ENCODE measurements around the gene HBG1. TPM values are rescaled to one million over a fixed set of nuclear protein-coding genes. Genes with fewer than 3 reads are reported as not detected.
A peak's percentile ranks its signal among the peaks of the same experiment; 100 is the strongest.
"Not testable (repeated sequence)": the region's sequence is repeated elsewhere in the genome, so short reads cannot be mapped to it uniquely, and the experiment has no call there.

HBG1 gene
- polyA plus RNA-seq (2011; rRNA removed) (not detected in 2 replicates), polyA minus RNA-seq (2011; rRNA and poly(A)+ RNA removed) (0.93 and 5.0 TPM in 2 replicates)

DNA sequence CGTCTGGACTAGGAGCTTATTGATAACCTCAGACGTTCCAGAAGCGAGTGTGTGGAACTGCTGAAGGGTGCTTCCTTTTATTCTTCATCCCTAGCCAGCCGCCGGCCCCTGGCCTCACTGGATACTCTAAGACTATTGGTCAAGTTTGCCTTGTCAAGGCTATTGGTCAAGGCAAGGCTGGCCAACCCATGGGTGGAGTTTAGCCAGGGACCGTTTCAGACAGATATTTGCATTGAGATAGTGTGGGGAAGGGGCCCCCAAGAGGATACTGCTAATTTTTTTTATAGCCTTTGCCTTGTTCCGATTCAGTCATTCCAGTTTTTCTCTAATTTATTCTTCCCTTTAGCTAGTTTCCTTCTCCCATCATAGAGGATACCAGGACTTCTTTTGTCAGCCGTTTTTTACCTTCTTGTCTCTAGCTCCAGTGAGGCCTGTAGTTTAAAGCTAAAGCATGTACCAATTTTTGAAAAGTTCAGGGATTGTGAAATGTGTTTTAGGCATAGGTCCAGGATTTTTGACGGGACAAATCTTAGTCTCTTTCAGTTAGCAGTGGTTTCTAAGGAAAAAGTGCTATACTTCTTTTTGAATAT is at the start of gene HBG1:
HBG1 (minus strand) TSS at position 51 of the 590 bp plus-strand sequence. CDS start 53 bp downstream, outside the sequence.
- H3K36me3 ChIP-seq (ENCODE audit: control insufficient read depth, insufficient read depth, low read length); CTCF ChIA-PET; DNase-seq (ENCODE audit: low read depth); H3K4me3 ChIP-seq (ENCODE audit: low read depth, low read length); H3K27me3 ChIP-seq (ENCODE audit: control insufficient read depth, insufficient read depth, low read length): not testable (repeated sequence)
- POLR2A ChIA-PET = interaction anchor here (0.6 kb wide), 1 partner anchor 9 kb away, joined by 3 read pairs; no protein-coding TSS in a partner anchor

DNA sequence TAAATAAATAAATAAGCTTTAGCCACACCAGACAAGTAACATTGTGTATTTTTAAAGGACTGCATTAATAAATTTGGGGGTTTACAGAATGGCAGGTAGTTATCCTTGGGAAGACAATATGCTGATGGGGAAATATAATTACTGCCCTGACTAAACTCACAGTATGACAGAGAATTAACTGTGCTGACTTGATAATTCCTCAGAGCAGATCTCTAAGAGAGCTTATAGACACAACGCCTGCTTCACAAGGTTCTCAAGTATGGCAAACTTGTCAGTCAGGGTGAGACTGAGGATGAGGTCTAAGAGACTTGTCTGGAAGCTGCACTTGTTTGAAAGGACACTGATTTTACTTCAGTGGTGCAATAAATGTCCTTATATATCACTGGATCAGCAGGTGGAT is 48.8 kb upstream of the HBG1 start:
- CTCF ChIA-PET = interaction anchor here (1.2 to 1.7 kb wide), 2 partner anchors 19 to 33 kb away, joined by 3 to 4 read pairs; no protein-coding TSS in a partner anchor

DNA sequence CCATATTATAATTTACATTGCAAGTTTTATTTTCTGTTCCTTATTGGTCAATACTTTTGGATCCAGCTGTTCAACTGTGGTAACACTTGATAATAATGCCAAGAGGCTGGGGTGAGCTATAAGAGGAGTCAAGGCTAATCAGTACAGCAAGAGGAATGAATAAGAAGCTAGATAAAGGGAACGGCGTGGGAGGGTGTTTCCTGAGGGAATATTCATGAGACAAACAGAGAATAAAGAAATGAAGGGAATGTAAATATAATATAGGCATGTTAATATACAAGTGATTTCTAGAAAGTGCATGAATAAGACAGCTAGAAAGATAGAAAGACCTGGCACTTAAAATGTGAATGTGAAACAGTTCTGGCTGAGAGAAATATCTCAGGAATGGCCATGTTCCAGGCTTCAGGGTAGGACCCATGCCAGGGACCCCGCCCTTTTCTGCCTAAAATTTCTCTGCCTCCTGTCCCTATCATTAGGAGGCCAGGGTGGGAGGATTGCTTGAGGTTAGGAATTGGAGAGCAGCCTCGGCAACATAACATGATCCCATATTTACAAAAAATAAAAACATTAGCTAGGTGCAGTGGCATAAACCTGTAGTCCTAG is 48.2 kb upstream of the HBG1 start:
- no peak overlapping the region for H3K4me3 ChIP-seq (ENCODE audit: low read depth, low read length)
- H3K27me3 ChIP-seq (ENCODE audit: control insufficient read depth, insufficient read depth, low read length) = no peaks in the 10 kb centered on the region
- TF ChIP-seq, protein P1, sequence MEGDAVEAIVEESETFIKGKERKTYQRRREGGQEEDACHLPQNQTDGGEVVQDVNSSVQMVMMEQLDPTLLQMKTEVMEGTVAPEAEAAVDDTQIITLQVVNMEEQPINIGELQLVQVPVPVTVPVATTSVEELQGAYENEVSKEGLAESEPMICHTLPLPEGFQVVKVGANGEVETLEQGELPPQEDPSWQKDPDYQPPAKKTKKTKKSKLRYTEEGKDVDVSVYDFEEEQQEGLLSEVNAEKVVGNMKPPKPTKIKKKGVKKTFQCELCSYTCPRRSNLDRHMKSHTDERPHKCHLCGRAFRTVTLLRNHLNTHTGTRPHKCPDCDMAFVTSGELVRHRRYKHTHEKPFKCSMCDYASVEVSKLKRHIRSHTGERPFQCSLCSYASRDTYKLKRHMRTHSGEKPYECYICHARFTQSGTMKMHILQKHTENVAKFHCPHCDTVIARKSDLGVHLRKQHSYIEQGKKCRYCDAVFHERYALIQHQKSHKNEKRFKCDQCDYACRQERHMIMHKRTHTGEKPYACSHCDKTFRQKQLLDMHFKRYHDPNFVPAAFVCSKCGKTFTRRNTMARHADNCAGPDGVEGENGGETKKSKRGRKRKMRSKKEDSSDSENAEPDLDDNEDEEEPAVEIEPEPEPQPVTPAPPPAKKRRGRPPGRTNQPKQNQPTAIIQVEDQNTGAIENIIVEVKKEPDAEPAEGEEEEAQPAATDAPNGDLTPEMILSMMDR (IDR thresholded peaks at IDR 0.05; ENCODE audit: insufficient read depth, low read depth, low read length) = no peak
- POLR2A ChIA-PET = no interaction called here
- no peaks in the 10 kb centered on the region for H3K36me3 ChIP-seq (ENCODE audit: control insufficient read depth, insufficient read depth, low read length)
- no peak for DNase-seq (ENCODE audit: low read depth)
- CTCF ChIA-PET = interaction anchor here (0.8 to 1.7 kb wide), 3 partner anchors 17 to 34 kb away, joined by 3 to 4 read pairs (median 3); no protein-coding TSS in a partner anchor

More for the DNA sequence above, 48.8 kb upstream of the HBG1 start:
- Histone ChIP-seq H3K27me3 (ENCODE audit: control insufficient read depth, insufficient read depth, low read length) (no peaks in the 10 kb centered on the region), H3K4me3 (ENCODE audit: low read depth, low read length) (no peak overlapping the region), H3K36me3 (ENCODE audit: control insufficient read depth, insufficient read depth, low read length) (no peaks in the 10 kb centered on the region)
- TF ChIP-seq, protein P1 (IDR thresholded peaks at IDR 0.05; ENCODE audit: insufficient read depth, low read depth, low read length) = no peak
- DNase-seq (ENCODE audit: low read depth) = no peak
- POLR2A ChIA-PET = no interaction called here

DNA sequence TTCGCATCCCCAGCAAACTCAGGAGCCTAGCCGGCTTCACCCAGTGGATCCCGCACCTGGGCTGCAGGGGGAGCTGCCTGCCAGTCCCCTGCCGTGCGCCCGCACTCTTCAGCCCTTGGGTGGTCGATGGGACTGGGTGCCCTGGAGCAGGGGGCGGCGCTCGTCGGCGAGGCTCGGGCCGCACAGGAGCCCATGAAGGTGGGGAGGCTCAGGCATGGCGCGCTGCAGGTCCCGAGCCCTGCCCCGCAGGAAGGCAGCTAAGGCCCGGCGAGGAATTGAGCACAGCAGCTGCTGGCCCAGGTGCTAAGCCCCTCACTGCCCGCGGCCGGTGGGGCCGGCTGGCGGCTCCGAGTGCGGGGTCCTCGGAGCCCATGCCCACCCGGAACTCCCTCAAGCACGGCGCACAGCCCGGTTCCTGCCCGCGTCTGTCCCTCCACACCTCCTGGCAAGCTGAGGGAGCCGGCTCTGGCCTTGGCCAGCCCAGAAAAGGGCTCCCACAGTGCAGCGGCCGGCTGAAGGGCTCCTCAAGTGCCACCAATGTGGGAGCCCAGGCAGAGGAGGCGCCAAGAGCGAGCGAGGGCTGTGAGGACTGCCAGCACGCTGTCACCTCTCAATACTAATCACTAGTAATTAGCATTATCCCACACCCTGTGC is 44.8 kb upstream of the HBG1 start:
- H3K36me3 ChIP-seq (ENCODE audit: control insufficient read depth, insufficient read depth, low read length); DNase-seq (ENCODE audit: low read depth); H3K27me3 ChIP-seq (ENCODE audit: control insufficient read depth, insufficient read depth, low read length); POLR2A ChIA-PET; CTCF ChIA-PET; H3K4me3 ChIP-seq (ENCODE audit: low read depth, low read length): not testable (repeated sequence)

DNA sequence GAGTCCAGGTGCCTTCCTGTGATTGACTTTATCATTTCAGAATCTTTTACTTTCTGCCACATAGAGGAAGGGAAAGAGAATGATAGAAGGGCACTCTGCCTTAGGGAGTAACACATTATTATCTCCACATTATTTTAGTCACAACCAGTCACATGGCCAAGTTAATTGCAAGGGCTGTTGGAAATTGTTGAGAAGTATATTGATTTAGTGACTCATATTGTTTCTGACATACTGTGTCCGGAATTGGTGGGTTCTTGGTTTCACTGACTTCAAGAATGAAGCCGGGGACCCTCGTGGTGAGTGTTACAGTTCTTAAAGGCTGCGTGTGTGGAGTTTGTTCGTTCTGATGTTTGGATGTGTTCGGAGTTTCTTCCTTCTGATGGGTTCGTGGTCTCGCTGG is 43.4 kb upstream of the HBG1 start:
- DNase-seq (ENCODE audit: low read depth) = no peak
- TF ChIP-seq, protein P1 (IDR thresholded peaks at IDR 0.05; ENCODE audit: insufficient read depth, low read depth, low read length) = no peak
- POLR2A ChIA-PET = no interaction called here
- CTCF ChIA-PET = no interaction called here
- no peaks in the 10 kb centered on the region for H3K36me3 ChIP-seq (ENCODE audit: control insufficient read depth, insufficient read depth, low read length)
- no peak overlapping the region for H3K4me3 ChIP-seq (ENCODE audit: low read depth, low read length)
- H3K27me3 ChIP-seq (ENCODE audit: control insufficient read depth, insufficient read depth, low read length) = no peaks in the 10 kb centered on the region

DNA sequence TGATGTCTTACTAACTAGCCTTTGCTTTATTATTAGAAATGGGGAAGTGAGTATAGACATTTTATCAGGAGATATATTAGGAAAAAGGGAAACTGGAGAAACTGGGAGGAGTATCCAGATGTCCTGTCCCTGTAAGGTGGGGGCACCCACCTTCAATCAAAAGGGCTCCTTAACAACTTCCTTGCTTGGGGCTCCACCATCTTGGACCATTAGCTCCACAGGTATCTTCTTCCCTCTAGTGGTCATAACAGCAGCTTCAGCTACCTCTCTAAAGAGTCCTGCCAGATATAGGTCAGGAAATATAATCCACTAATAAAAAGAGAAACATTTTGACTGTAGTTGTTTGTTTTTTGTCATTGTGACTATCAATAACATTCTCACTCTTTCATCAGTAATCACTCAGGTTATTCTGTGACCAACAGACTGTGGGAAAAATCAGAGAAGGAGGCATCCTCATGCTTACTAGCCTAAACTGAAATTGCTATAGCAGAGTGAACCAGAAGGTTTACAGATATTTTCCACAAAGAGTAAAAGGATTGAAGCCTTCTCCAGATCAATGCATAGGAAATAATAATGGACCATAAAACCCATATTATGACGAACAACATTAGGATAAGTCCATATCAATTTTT is 41.7 kb upstream of the HBG1 start:
- Histone ChIP-seq H3K4me3 (ENCODE audit: low read depth, low read length) (no peak overlapping the region), H3K27me3 (ENCODE audit: control insufficient read depth, insufficient read depth, low read length) (no peaks in the 10 kb centered on the region), H3K36me3 (ENCODE audit: control insufficient read depth, insufficient read depth, low read length) (no peaks in the 10 kb centered on the region)
- CTCF ChIA-PET = interaction anchor here (1.0 to 3.0 kb wide), 13 partner anchors 9 to 173 kb away, joined by 3 to 20 read pairs (median 5); no protein-coding TSS in a partner anchor
- POLR2A ChIA-PET = no interaction called here
- TF ChIP-seq, protein P1 (IDR thresholded peaks at IDR 0.05; ENCODE audit: insufficient read depth, low read depth, low read length) = peak; percentile 66
- no peak for DNase-seq (ENCODE audit: low read depth)

Measured in BJ (cell line).